PC-3 (cell line): ENCODE data around the gene KCNH6. TPM values are rescaled to one million over a fixed set of nuclear protein-coding genes. Genes with fewer than 3 reads are reported as not detected.

Source experiments
- ATAC-seq: fragments of 200-7000 bp; cut with Tn5 transposase; 2 replicates; pipeline ENCODE4 v1.9.1; 2020; ENCODE audit warnings: mild to moderate bottlenecking, moderate library complexity
- BruUV-seq: library from RNA; stranded (reverse); fragments of 400-500 nt; replicated peaks from 2 replicates; lab custom pipeline; 2021; lab: Mats Ljungman, UMichigan
- CTCF ChIA-PET: fragments of 300-600 bp; sonication (Branson Sonifier 250); formaldehyde crosslinking; loops from one replicate; lab custom pipeline; 2022; ENCODE audit warnings: antibody characterized with exemption; lab: Charles Lee
- POLR2A ChIA-PET: fragments of 300-600 bp; sonication (Branson Sonifier 250); formaldehyde crosslinking; loops from one replicate; lab custom pipeline; 2022; ENCODE audit warnings: antibody characterized with exemption; ENCODE audit not compliant: unreplicated experiment; lab: Charles Lee
- DNase-seq: peaks from one replicate; pipeline ENCODE4 v3.0.0-alpha.2; 2015
- H2AFZ ChIP-seq: fragments of 300-600 bp; sonication (generic); 2 replicates; pipeline ENCODE4 v1.6.0; 2016; ENCODE audit warnings: antibody characterized with exemption, low read length
- H3F3A ChIP-seq: fragments of 300-600 bp; sonication (generic); one replicate; pipeline ENCODE4 v1.6.0; 2017; ENCODE audit warnings: antibody characterized with exemption, low read length, control low read depth, mild to moderate bottlenecking; ENCODE audit not compliant: unreplicated experiment
- H3K27ac ChIP-seq: fragments of 300-600 bp; sonication (generic); 2 replicates; pipeline ENCODE4 v1.5.1; 2016; ENCODE audit warnings: mild to moderate bottlenecking, low read length
- H3K27me3 ChIP-seq: fragments of 300-600 bp; sonication (generic); 2 replicates; pipeline ENCODE4 v1.6.1; 2016; ENCODE audit warnings: low read length, mixed read lengths
- H3K36me3 ChIP-seq: fragments of 300-600 bp; sonication (generic); 2 replicates; pipeline ENCODE4 v1.6.1; 2016; ENCODE audit warnings: low read depth, mixed run types, low read length, mixed read lengths
- H3K4me1 ChIP-seq: fragments of 300-600 bp; sonication (generic); 2 replicates; pipeline ENCODE4 v1.5.1; 2016; ENCODE audit warnings: low read length; ENCODE audit not compliant: insufficient read depth
- H3K4me2 ChIP-seq: fragments of 300-600 bp; sonication (generic); 2 replicates; pipeline ENCODE4 v1.6.0; 2016; ENCODE audit warnings: low read length
- H3K4me3 ChIP-seq: fragments of 300-600 bp; sonication (generic); 2 replicates; pipeline ENCODE4 v1.5.1; 2016; ENCODE audit warnings: mild to moderate bottlenecking, low read length, mixed read lengths
- H3K79me2 ChIP-seq: fragments of 300-600 bp; sonication (generic); 2 replicates; pipeline ENCODE4 v1.6.1; 2017; ENCODE audit warnings: low read length, mixed read lengths
- H3K9ac ChIP-seq: fragments of 300-600 bp; sonication (generic); 2 replicates; pipeline ENCODE4 v1.6.0; 2016; ENCODE audit warnings: mild to moderate bottlenecking, low read length
- H3K9me2 ChIP-seq: fragments of 300-600 bp; sonication (generic); replicated peaks from 2 replicates; pipeline ENCODE4 v1.6.1; 2016; ENCODE audit warnings: mixed run types, low read length, mixed read lengths
- H3K9me3 ChIP-seq: fragments of 300-600 bp; sonication (generic); 2 replicates; pipeline ENCODE4 v1.6.1; 2016; ENCODE audit warnings: low read length, mixed read lengths
- H4K20me1 ChIP-seq: fragments of 300-600 bp; sonication (generic); 2 replicates; pipeline ENCODE4 v1.6.1; 2016; ENCODE audit warnings: low read length, mixed read lengths
- CTCF ChIP-seq: fragments of 300-600 bp; sonication (generic); conservative IDR thresholded peaks from 2 replicates; pipeline ENCODE4 v1.5.1; 2017; ENCODE audit warnings: antibody characterized with exemption, low read depth, mild to moderate bottlenecking, low read length
- EZH2 ChIP-seq: fragments of 300-600 bp; sonication (generic); IDR thresholded peaks from one replicate; pipeline ENCODE4 v1.6.1; 2017; ENCODE audit warnings: antibody characterized with exemption, mild to moderate bottlenecking, low read length; ENCODE audit not compliant: unreplicated experiment
- EZH2phosphoT487 ChIP-seq: fragments of 300-600 bp; sonication (generic); IDR thresholded peaks from 2 replicates; pipeline ENCODE4 v1.6.1; 2018; ENCODE audit warnings: mild to moderate bottlenecking, antibody characterized with exemption, low read length, borderline replicate concordance
- intact Hi-C: fragments of 100-400 bp; cut with micrococcal nuclease; formaldehyde crosslinking; loops from 2 replicates; pipeline ENCODE4 v1.9.0; 2023
- total RNA-seq: library from RNA; depleted of rRNA; stranded (reverse); fragments of >200 nt; gene quantifications from 2 replicates; pipeline ENCODE4 v1.2.3, GENCODE V29; 2014

KCNH6 gene
- total RNA-seq, 1 experiment from 2014 or later, result not detected

- Histone ChIP-seq H3K36me3 (no peaks in the 10 kb centered on the region), H3K4me3 (no peak overlapping the region), H3K27me3 (no peaks in the 10 kb centered on the region), H3K9me3 (no peaks in the 10 kb centered on the region), H3K9me2 (no peaks in the 10 kb centered on the region), H4K20me1 (no peaks in the 10 kb centered on the region), H3F3A (no peaks in the 10 kb centered on the region), H3K79me2 (no peaks in the 10 kb centered on the region), H2AFZ (no peak overlapping the region), H3K4me2 (no peak overlapping the region), H3K4me1 (no peaks in the 10 kb centered on the region), H3K27ac (no peak overlapping the region), H3K9ac (no peak overlapping the region)
- no TSS peak for BruUV-seq
- DNase-seq (no peak), ATAC-seq (no peak)
- intact Hi-C loops, result no loop called here
- ChIA-PET POLR2A (no interaction called here), CTCF (no interaction called here)
- TF ChIP-seq CTCF (no peak), EZH2phosphoT487 (no peak), EZH2 (no peak)
Measured at GRCh38 chr17:63493411-63493810, 29.7 kb upstream of the KCNH6 start.

GRCh38 chr17:63494300-63494928, 28.7 kb upstream of the KCNH6 start:
- Histone ChIP-seq H4K20me1 (no peaks in the 10 kb centered on the region), H3K9ac (no peak overlapping the region), H3K4me2 (no peak overlapping the region), H3K79me2 (no peaks in the 10 kb centered on the region), H2AFZ (no peak overlapping the region), H3K9me2 (no peaks in the 10 kb centered on the region), H3K27me3 (no peaks in the 10 kb centered on the region), H3F3A (no peaks in the 10 kb centered on the region), H3K27ac (no peak overlapping the region), H3K36me3 (no peaks in the 10 kb centered on the region), H3K9me3 (no peaks in the 10 kb centered on the region), H3K4me1 (no peaks in the 10 kb centered on the region), H3K4me3 (no peak overlapping the region)
- ChIA-PET CTCF (interaction anchor here (0.6 kb wide), 1 partner anchor 49 kb away, joined by 3 read pairs; no protein-coding TSS in a partner anchor), POLR2A (interaction anchor here (0.5 kb wide), 1 partner anchor 55 kb away, joined by 3 read pairs; no protein-coding TSS in a partner anchor)
- intact Hi-C loops, result no loop called here
- DNase-seq, result peak; percentile 8
- ATAC-seq, result no peak
- TF ChIP-seq EZH2 (no peak), CTCF (no peak), EZH2phosphoT487 (no peak)
- BruUV-seq, result no TSS peak

GRCh38 chr17:63495491-63495890, 27.7 kb upstream of the KCNH6 start:
- Histone ChIP-seq H3K27me3 (no peaks in the 10 kb centered on the region), H3K79me2 (no peaks in the 10 kb centered on the region), H3K9me3 (no peaks in the 10 kb centered on the region), H3K36me3 (no peaks in the 10 kb centered on the region), H3K4me1 (no peaks in the 10 kb centered on the region), H3K27ac (no peak overlapping the region), H3F3A (no peaks in the 10 kb centered on the region), H2AFZ (no peak overlapping the region), H3K4me2 (no peak overlapping the region), H4K20me1 (no peaks in the 10 kb centered on the region), H3K9ac (no peak overlapping the region), H3K9me2 (no peaks in the 10 kb centered on the region), H3K4me3 (no peak overlapping the region)
- intact Hi-C loops, result no loop called here
- CTCF ChIA-PET, result no interaction called here
- no TSS peak for BruUV-seq
- TF ChIP-seq CTCF, result no peak
- no peak for TF ChIP-seq EZH2phosphoT487
- TF ChIP-seq EZH2, result no peak
- POLR2A ChIA-PET, result no interaction called here
- DNase-seq (no peak), ATAC-seq (no peak)
